Astrocyte (in vitro differentiated cells and primary cell): Measurements from ENCODE around the gene ACTN4. TPM values are rescaled to one million over a fixed set of nuclear protein-coding genes. Genes with fewer than 3 reads are reported as not detected.
A peak's percentile ranks its signal among the peaks of the same experiment; 100 is the strongest.

Source experiments
- DNase-seq: peaks from one replicate; pipeline ENCODE4 v3.0.0-alpha.2; 2010; ENCODE audit warnings: low read depth
- FAIRE-seq: peaks from 2 replicates; lab custom pipeline; 2011; peaks lifted over from hg19 to GRCh38; lab: Jason Lieb, UNC
- H2AFZ ChIP-seq: 2 replicates; pipeline ENCODE4 v1.6.0; 2012; ENCODE audit warnings: low read depth, low read length, inconsistent platforms
- H3K27ac ChIP-seq: 2 replicates; pipeline ENCODE4 v1.5.1; 2011; ENCODE audit warnings: low read depth, low read length, inconsistent platforms
- H3K27me3 ChIP-seq: 2 replicates; pipeline ENCODE4 v1.6.0; 2011; ENCODE audit warnings: low read length, inconsistent platforms; ENCODE audit not compliant: insufficient read depth
- H3K36me3 ChIP-seq: 2 replicates; pipeline ENCODE4 v1.5.1; 2011; ENCODE audit warnings: low read length, inconsistent platforms; ENCODE audit not compliant: insufficient read depth
- H3K4me1 ChIP-seq: 2 replicates; pipeline ENCODE4 v1.5.1; 2011; ENCODE audit warnings: low read length, inconsistent platforms; ENCODE audit not compliant: insufficient read depth
- H3K4me2 ChIP-seq: 2 replicates; pipeline ENCODE4 v1.6.0; 2012; ENCODE audit warnings: low read length, inconsistent platforms
- H3K4me3 ChIP-seq: 2 replicates; pipeline ENCODE4 v1.5.1; 2011; ENCODE audit warnings: low read depth, mild to moderate bottlenecking, low read length, inconsistent platforms; ENCODE audit not compliant: insufficient read depth
- H3K79me2 ChIP-seq: 2 replicates; pipeline ENCODE4 v1.6.0; 2012; ENCODE audit warnings: mild to moderate bottlenecking, low read length, inconsistent platforms; ENCODE audit not compliant: insufficient read depth
- H3K9ac ChIP-seq: 2 replicates; pipeline ENCODE4 v1.6.0; 2012; ENCODE audit warnings: mild to moderate bottlenecking, low read length, inconsistent platforms
- H3K9me3 ChIP-seq: 2 replicates; pipeline ENCODE4 v1.5.1; 2012; ENCODE audit warnings: low read depth, mild to moderate bottlenecking, low read length, inconsistent platforms; ENCODE audit not compliant: insufficient read depth
- H4K20me1 ChIP-seq: 2 replicates; pipeline ENCODE4 v1.6.0; 2012; ENCODE audit warnings: low read length, inconsistent platforms; ENCODE audit not compliant: insufficient read depth
- H3K27ac Mint-ChIP-seq: one replicate; pipeline ENCODE4 v1.8.0; 2021; ENCODE audit warnings: mild to moderate bottlenecking, mixed read lengths; ENCODE audit not compliant: unreplicated experiment
- H3K27me3 Mint-ChIP-seq: one replicate; pipeline ENCODE4 v1.8.0; 2021; ENCODE audit warnings: low read depth, mixed read lengths; ENCODE audit not compliant: unreplicated experiment
- H3K36me3 Mint-ChIP-seq: one replicate; pipeline ENCODE4 v1.8.0; 2021; ENCODE audit warnings: low read depth, mixed read lengths; ENCODE audit not compliant: unreplicated experiment
- H3K4me1 Mint-ChIP-seq: one replicate; pipeline ENCODE4 v1.8.0; 2021; ENCODE audit warnings: low read depth, mixed read lengths; ENCODE audit not compliant: unreplicated experiment
- H3K4me3 Mint-ChIP-seq: one replicate; pipeline ENCODE4 v1.8.0; 2021; ENCODE audit warnings: mild to moderate bottlenecking, moderate library complexity, mixed read lengths; ENCODE audit not compliant: unreplicated experiment
- H3K9me3 Mint-ChIP-seq: one replicate; pipeline ENCODE4 v1.8.0; 2021; ENCODE audit warnings: mild to moderate bottlenecking, mixed read lengths; ENCODE audit not compliant: unreplicated experiment
- EZH2 ChIP-seq: IDR thresholded peaks from 2 replicates; pipeline ENCODE4 v1.6.1; 2012; ENCODE audit warnings: mild to moderate bottlenecking, low read length, inconsistent platforms; ENCODE audit not compliant: insufficient read depth
- total RNA-seq: library from RNA; stranded (reverse); gene quantifications from 2 replicates; pipeline ENCODE4 v1.2.1, GENCODE V29; 2021
- TF ChIP-seq, protein P1 (sequence below): IDR thresholded peaks from 2 replicates; pipeline ENCODE4 v1.5.1; 2011; ENCODE audit warnings: low read depth, mild to moderate bottlenecking, inconsistent platforms, low read length, moderate library complexity; ENCODE audit not compliant: insufficient read depth

Gene ACTN4
- total RNA-seq, 1 donor from 2014 or later, result 879 TPM

DNA sequence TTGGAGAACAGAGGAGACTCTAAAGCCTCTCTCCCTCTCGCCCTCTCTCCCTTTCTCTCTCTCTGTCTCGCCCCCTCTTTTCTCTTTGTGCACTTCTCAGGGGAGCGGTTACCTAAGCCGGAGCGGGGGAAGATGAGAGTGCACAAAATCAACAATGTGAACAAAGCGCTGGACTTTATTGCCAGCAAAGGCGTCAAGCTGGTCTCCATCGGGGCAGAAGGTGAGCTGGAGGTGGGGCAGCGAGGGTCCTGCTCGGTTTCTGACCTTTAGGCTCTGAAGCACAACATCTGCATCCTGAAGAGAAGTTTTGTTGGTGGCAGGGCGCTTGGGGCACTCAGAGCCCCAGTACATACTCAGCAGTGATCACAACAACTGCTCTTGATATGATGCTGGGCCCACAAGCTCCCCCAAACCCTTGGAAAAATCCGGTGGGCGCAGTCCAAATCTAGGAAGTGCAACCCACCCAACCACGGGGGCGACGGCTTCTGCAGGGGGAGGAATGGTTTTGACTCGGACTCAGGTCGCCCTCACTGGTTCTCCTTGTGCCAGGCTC is 53.5 kb downstream of the ACTN4 start:
- Histone ChIP-seq H3K36me3 (peaks cover 48% of the 10 kb centered on the region), H3K4me3 (no peak overlapping the region), H3K9me3 (no peaks in the 10 kb centered on the region), H2AFZ (no peak overlapping the region), H3K27me3 (no peaks in the 10 kb centered on the region), H3K4me2 (no peak overlapping the region), H3K79me2 (peaks cover 99% of the 10 kb centered on the region), H3K4me1 (peaks cover 25% of the 10 kb centered on the region), H4K20me1 (peaks cover 90% of the 10 kb centered on the region), H3K27ac (no peak overlapping the region), H3K9ac (peak overlapping the region; percentile 12)
- Mint-ChIP-seq H3K4me1 (peaks cover 19% of the 10 kb centered on the region), H3K36me3 (peaks cover 19% of the 10 kb centered on the region), H3K9me3 (no peaks in the 10 kb centered on the region), H3K4me3 (no peak overlapping the region), H3K27ac (peak overlapping the region; percentile 47), H3K27me3 (no peaks in the 10 kb centered on the region)
- no peak for DNase-seq
- no peak for FAIRE-seq
- TF ChIP-seq, protein P1, sequence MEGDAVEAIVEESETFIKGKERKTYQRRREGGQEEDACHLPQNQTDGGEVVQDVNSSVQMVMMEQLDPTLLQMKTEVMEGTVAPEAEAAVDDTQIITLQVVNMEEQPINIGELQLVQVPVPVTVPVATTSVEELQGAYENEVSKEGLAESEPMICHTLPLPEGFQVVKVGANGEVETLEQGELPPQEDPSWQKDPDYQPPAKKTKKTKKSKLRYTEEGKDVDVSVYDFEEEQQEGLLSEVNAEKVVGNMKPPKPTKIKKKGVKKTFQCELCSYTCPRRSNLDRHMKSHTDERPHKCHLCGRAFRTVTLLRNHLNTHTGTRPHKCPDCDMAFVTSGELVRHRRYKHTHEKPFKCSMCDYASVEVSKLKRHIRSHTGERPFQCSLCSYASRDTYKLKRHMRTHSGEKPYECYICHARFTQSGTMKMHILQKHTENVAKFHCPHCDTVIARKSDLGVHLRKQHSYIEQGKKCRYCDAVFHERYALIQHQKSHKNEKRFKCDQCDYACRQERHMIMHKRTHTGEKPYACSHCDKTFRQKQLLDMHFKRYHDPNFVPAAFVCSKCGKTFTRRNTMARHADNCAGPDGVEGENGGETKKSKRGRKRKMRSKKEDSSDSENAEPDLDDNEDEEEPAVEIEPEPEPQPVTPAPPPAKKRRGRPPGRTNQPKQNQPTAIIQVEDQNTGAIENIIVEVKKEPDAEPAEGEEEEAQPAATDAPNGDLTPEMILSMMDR, result no peak
- no peak for TF ChIP-seq EZH2

DNA sequence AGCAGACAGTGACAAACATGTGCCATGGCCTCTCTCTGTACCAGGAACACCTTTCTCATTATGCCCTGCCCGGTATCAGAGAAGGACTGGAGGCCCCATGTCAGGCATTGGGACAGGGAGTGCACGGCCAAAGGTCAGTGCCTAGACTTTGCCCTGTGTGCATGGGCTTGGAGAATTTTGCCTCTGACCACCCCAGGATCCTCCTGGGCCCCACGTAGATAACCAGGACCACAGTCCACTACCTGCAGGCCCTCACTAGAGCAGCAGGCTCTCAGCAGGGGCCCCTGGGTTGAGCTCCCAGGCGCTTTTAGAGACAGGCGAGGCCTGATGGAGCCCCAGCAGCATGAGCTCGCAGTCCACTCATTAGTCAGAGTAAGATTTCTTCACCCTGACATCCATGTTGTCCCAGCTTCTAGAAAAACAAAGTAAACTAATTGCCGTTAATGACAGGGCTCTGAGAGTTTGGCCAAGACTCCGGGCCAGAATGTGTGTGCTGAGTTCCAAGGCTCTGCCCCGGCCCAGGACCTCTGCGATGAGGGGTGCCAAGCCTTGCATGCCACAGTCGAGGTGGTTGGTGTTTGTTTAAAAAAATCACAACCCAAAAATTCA is 54.1 kb downstream of the ACTN4 start:
- H3K4me3 Mint-ChIP-seq, result no peak overlapping the region
- H3K27me3 ChIP-seq, result no peaks in the 10 kb centered on the region
- no peaks in the 10 kb centered on the region for H3K27me3 Mint-ChIP-seq
- peaks cover 93% of the 10 kb centered on the region for H4K20me1 ChIP-seq
- H3K36me3 Mint-ChIP-seq, result peaks cover 18% of the 10 kb centered on the region
- no peak overlapping the region for H2AFZ ChIP-seq
- no peak overlapping the region for H3K9ac ChIP-seq
- DNase-seq (no peak), FAIRE-seq (no peak)
- no peaks in the 10 kb centered on the region for H3K9me3 Mint-ChIP-seq
- no peak for TF ChIP-seq EZH2
- TF ChIP-seq, protein P1, result no peak
- H3K36me3 ChIP-seq, result peaks cover 51% of the 10 kb centered on the region
- no peak overlapping the region for H3K4me3 ChIP-seq
- peaks cover 22% of the 10 kb centered on the region for H3K4me1 Mint-ChIP-seq
- no peak overlapping the region for H3K27ac ChIP-seq
- H3K4me2 ChIP-seq, result no peak overlapping the region
- peaks cover 99% of the 10 kb centered on the region for H3K79me2 ChIP-seq
- peaks cover 30% of the 10 kb centered on the region for H3K4me1 ChIP-seq
- no peaks in the 10 kb centered on the region for H3K9me3 ChIP-seq
- peak overlapping the region; percentile 47 for H3K27ac Mint-ChIP-seq

DNA sequence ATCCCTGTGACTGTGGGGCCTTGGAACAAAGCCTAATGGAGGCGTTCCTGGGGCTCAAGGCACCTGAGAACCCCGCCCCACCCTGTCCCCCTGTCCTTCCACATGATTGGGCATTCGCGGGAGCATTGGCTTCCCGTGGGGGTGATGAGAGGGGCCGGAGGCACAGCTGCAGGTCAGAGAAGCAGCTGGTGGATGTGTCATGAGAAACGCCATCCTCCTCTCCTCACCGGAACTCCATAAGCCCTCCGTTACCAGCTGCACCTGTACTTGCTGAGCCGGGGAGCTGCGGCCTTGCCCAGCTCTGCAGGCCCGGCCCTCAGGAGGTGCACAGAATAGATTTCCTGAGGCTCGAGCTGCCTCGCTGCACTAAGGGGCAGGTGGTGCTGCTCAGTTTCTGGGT is 54.8 kb downstream of the ACTN4 start:
- no peak for FAIRE-seq
- TF ChIP-seq, protein P1, result no peak
- no peak for TF ChIP-seq EZH2
- H3K27me3 Mint-ChIP-seq, result no peaks in the 10 kb centered on the region
- no peak for DNase-seq
- H3K4me3 Mint-ChIP-seq, result no peak overlapping the region
- no peaks in the 10 kb centered on the region for H3K9me3 Mint-ChIP-seq
- Histone ChIP-seq H3K79me2 (peaks cover 98% of the 10 kb centered on the region), H3K27me3 (no peaks in the 10 kb centered on the region), H3K36me3 (peaks cover 53% of the 10 kb centered on the region), H3K9me3 (no peaks in the 10 kb centered on the region), H2AFZ (no peak overlapping the region), H3K27ac (peak overlapping the region; percentile 2), H3K4me3 (no peak overlapping the region), H3K4me2 (no peak overlapping the region), H3K4me1 (peaks cover 37% of the 10 kb centered on the region), H4K20me1 (peaks cover 92% of the 10 kb centered on the region), H3K9ac (no peak overlapping the region)
- no peak overlapping the region for H3K27ac Mint-ChIP-seq
- H3K4me1 Mint-ChIP-seq, result peaks cover 26% of the 10 kb centered on the region
- H3K36me3 Mint-ChIP-seq, result peaks cover 18% of the 10 kb centered on the region
